Measurements from ENCODE around the gene IDH3B. TPM values are rescaled to one million over a fixed set of nuclear protein-coding genes. Genes with fewer than 3 reads are reported as not detected.
"Not testable (repeated sequence)": the region's sequence is repeated elsewhere in the genome, so short reads cannot be mapped to it uniquely, and the experiment has no call there.

IDH3B gene
- total RNA-seq, 1 experiment from 2014 or later = 135 TPM

- TF ChIP-seq POLR2AphosphoS5 (IDR thresholded peaks at IDR 0.05; ENCODE audit: low read depth, low read length) = no peak
- TF ChIP-seq, protein P1, sequence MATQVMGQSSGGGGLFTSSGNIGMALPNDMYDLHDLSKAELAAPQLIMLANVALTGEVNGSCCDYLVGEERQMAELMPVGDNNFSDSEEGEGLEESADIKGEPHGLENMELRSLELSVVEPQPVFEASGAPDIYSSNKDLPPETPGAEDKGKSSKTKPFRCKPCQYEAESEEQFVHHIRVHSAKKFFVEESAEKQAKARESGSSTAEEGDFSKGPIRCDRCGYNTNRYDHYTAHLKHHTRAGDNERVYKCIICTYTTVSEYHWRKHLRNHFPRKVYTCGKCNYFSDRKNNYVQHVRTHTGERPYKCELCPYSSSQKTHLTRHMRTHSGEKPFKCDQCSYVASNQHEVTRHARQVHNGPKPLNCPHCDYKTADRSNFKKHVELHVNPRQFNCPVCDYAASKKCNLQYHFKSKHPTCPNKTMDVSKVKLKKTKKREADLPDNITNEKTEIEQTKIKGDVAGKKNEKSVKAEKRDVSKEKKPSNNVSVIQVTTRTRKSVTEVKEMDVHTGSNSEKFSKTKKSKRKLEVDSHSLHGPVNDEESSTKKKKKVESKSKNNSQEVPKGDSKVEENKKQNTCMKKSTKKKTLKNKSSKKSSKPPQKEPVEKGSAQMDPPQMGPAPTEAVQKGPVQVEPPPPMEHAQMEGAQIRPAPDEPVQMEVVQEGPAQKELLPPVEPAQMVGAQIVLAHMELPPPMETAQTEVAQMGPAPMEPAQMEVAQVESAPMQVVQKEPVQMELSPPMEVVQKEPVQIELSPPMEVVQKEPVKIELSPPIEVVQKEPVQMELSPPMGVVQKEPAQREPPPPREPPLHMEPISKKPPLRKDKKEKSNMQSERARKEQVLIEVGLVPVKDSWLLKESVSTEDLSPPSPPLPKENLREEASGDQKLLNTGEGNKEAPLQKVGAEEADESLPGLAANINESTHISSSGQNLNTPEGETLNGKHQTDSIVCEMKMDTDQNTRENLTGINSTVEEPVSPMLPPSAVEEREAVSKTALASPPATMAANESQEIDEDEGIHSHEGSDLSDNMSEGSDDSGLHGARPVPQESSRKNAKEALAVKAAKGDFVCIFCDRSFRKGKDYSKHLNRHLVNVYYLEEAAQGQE (IDR thresholded peaks at IDR 0.05; ENCODE audit: insufficient read depth in 1 of 2, low read depth in 2 of 2, low read length in 1 of 2) = no peak
- TF ChIP-seq CTCF (IDR thresholded peaks at IDR 0.05) = no peak
- no peak for TF ChIP-seq TCF7L2 (IDR thresholded peaks at IDR 0.05; ENCODE audit: low read depth, low read length)
- TF ChIP-seq SIN3A (IDR thresholded peaks at IDR 0.05; ENCODE audit: borderline replicate concordance, insufficient read depth, low read depth, low read length) = no peak
- H3K27ac ChIP-seq (ENCODE audit: low read length) = no peak overlapping the region
- ATAC-seq (no peak), DNase-seq (ENCODE audit: low read depth, low spot score) (no peak)
- in situ Hi-C loops (cut with HindIII; ENCODE audit: low pct_unique_long_range_greater_than_20kb, low sequenced_read_pairs) (no loop called here), intact Hi-C loops (cut with micrococcal nuclease; ENCODE audit: unreplicated experiment) (no loop called here)
- H3K27me3 ChIP-seq (ENCODE audit: control insufficient read depth, insufficient read depth, low read length) = no peaks in the 10 kb centered on the region
- BruUV-seq (replicated peaks) = no TSS peak
- ChIA-PET POLR2A (no interaction called here), CTCF (no interaction called here)
- no peaks in the 10 kb centered on the region for H3K9me3 ChIP-seq (ENCODE audit: control insufficient read depth, insufficient read depth, low read depth, low read length)
- no peaks in the 10 kb centered on the region for H3K36me3 ChIP-seq (ENCODE audit: control insufficient read depth, insufficient read depth, low read length)
- no peaks in the 10 kb centered on the region; the same call in 1 of the 2 replicates for H3K4me1 ChIP-seq (ENCODE audit: control insufficient read depth, insufficient read depth, low read length)
- H3K4me3 ChIP-seq (ENCODE audit: low read depth in 2 of 2, low read length in 2 of 2) = no peak overlapping the region
Observed at GRCh38 chr20:2696646-2697045, 32.6 kb upstream of the IDH3B start.

- H3K4me3 ChIP-seq (ENCODE audit: low read depth in 2 of 2, low read length in 2 of 2); H3K27me3 ChIP-seq (ENCODE audit: control insufficient read depth, insufficient read depth, low read length); H3K36me3 ChIP-seq (ENCODE audit: control insufficient read depth, insufficient read depth, low read length); intact Hi-C loops (cut with micrococcal nuclease; ENCODE audit: unreplicated experiment); in situ Hi-C loops (cut with HindIII; ENCODE audit: low pct_unique_long_range_greater_than_20kb, low sequenced_read_pairs); ATAC-seq; CTCF ChIA-PET; H3K9me3 ChIP-seq (ENCODE audit: control insufficient read depth, insufficient read depth, low read depth, low read length); H3K4me1 ChIP-seq (ENCODE audit: control insufficient read depth, insufficient read depth, low read length); BruUV-seq (replicated peaks); H3K27ac ChIP-seq (ENCODE audit: low read length); DNase-seq (ENCODE audit: low read depth, low spot score); POLR2A ChIA-PET: not testable (repeated sequence)
Observed at GRCh38 chr20:2695984-2696525, 32.0 kb upstream of the IDH3B start.

- no peak overlapping the region for H3K27ac ChIP-seq (ENCODE audit: low read length)
- CTCF ChIA-PET = no interaction called here
- TF ChIP-seq POLR2AphosphoS5 (IDR thresholded peaks at IDR 0.05; ENCODE audit: low read depth, low read length) (no peak), SIN3A (IDR thresholded peaks at IDR 0.05; ENCODE audit: borderline replicate concordance, insufficient read depth, low read depth, low read length) (no peak), CTCF (IDR thresholded peaks at IDR 0.05) (no peak)
- no peaks in the 10 kb centered on the region; the same call in 1 of the 2 replicates for H3K4me1 ChIP-seq (ENCODE audit: control insufficient read depth, insufficient read depth, low read length)
- POLR2A ChIA-PET = no interaction called here
- H3K4me3 ChIP-seq (ENCODE audit: low read depth in 2 of 2, low read length in 2 of 2) = no peak overlapping the region
- BruUV-seq (replicated peaks) = no TSS peak
- no peak for ATAC-seq
- H3K9me3 ChIP-seq (ENCODE audit: control insufficient read depth, insufficient read depth, low read depth, low read length) = no peaks in the 10 kb centered on the region
- in situ Hi-C loops (cut with HindIII; ENCODE audit: low pct_unique_long_range_greater_than_20kb, low sequenced_read_pairs) = no loop called here
- no peaks in the 10 kb centered on the region for H3K36me3 ChIP-seq (ENCODE audit: control insufficient read depth, insufficient read depth, low read length)
- intact Hi-C loops (cut with micrococcal nuclease; ENCODE audit: unreplicated experiment) = no loop called here
- H3K27me3 ChIP-seq (ENCODE audit: control insufficient read depth, insufficient read depth, low read length) = no peaks in the 10 kb centered on the region
- DNase-seq (ENCODE audit: low read depth, low spot score) = no peak
Observed at GRCh38 chr20:2695206-2695983, 31.4 kb upstream of the IDH3B start.

Data from Panc1 (cell line).